HCT116 (cell line): Measurements from ENCODE around the gene TMED7.

Source experiments
- CTCF ChIP-seq, 3 experiments: fragments of 200-600 bp in 1 of 3; sonication (generic) in 1 of 3; IDR thresholded peaks in 2 of 3; conservative IDR thresholded peaks in 1 of 3; 2 replicates each; pipeline ENCODE4 v1.5.1; 2012 to 2017; ENCODE audit warnings: low read depth in 2 of 3, low read length in 2 of 3, antibody characterized with exemption in 1 of 3, borderline replicate concordance in 1 of 3, control low read depth in 1 of 3, mild to moderate bottlenecking in 1 of 3, mixed read lengths in 1 of 3, mixed run types in 1 of 3, moderate library complexity in 1 of 3; ENCODE audit not compliant: insufficient read depth in 1 of 3
- EZH2 ChIP-seq: fragments of 200-600 bp; sonication (generic); IDR thresholded peaks from 2 replicates; pipeline ENCODE4 v1.6.1; 2017; ENCODE audit warnings: antibody characterized with exemption, mixed run types
- MAX ChIP-seq: IDR thresholded peaks from 2 replicates; pipeline ENCODE4 v1.6.1; 2012
- ZFX ChIP-seq: fragments of 450-650 bp; IDR thresholded peaks from 2 replicates; pipeline ENCODE4 v1.6.1; 2017
- ZNF274 ChIP-seq: fragments of 200-500 bp; sonication (Bioruptor generic); IDR thresholded peaks from 2 replicates; pipeline ENCODE4 v1.6.1; 2014; ENCODE audit warnings: mild to moderate bottlenecking, low read depth, low read length, inconsistent platforms

- TF ChIP-seq ZNF274, result no peak
- TF ChIP-seq CTCF (IDR thresholded peaks at IDR 0.05 in 2 of 3, conservative IDR thresholded peaks at IDR 0.05 in 1 of 3; ENCODE audit: borderline replicate concordance in 1 of 3, insufficient read depth in 1 of 3, low read depth in 2 of 3, low read length in 2 of 3), result no peak
- no peak for TF ChIP-seq EZH2
- TF ChIP-seq ZFX, result no peak
- no peak for TF ChIP-seq MAX
Measured at GRCh38 chr5:115577741-115578140, 48.1 kb downstream of the TMED7 start.
